ENCODE measurements around the gene FBXO11. TPM values are rescaled to one million over a fixed set of nuclear protein-coding genes. Genes with fewer than 3 reads are reported as not detected.

The FBXO11 gene
- total RNA-seq, 1 donor from 2014 or later = 71.3 TPM

GRCh38 chr2:47815764-47816163 is 90.5 kb downstream of the FBXO11 start:
- peaks cover 9% of the 10 kb centered on the region for H3K27me3 Mint-ChIP-seq (ENCODE audit: insufficient read depth, low read depth)
- peaks cover 3% of the 10 kb centered on the region for H4K20me1 ChIP-seq (ENCODE audit: low read depth)
- no peak for DNase-seq (ENCODE audit: low spot score)
- peaks cover 69% of the 10 kb centered on the region for H3K36me3 Mint-ChIP-seq
- H3K27me3 ChIP-seq = no peaks in the 10 kb centered on the region
- no peaks in the 10 kb centered on the region for H3K9me3 Mint-ChIP-seq
- H3K9ac ChIP-seq = no peak overlapping the region
- H3K4me3 ChIP-seq = no peak overlapping the region
- H3F3A ChIP-seq (ENCODE audit: low read depth) = peaks cover 39% of the 10 kb centered on the region
- no peak for TF ChIP-seq CTCF (IDR thresholded peaks at IDR 0.05)
- TF ChIP-seq EZH2phosphoT487 (IDR thresholded peaks at IDR 0.05) = no peak
- TF ChIP-seq EZH2 (IDR thresholded peaks at IDR 0.05) = no peak
- H3K79me2 ChIP-seq (ENCODE audit: low read depth) = no peaks in the 10 kb centered on the region
- no peak overlapping the region for H3K27ac ChIP-seq
- H3K27ac Mint-ChIP-seq = no peak overlapping the region
- H3K9me3 ChIP-seq (ENCODE audit: low read depth) = no peaks in the 10 kb centered on the region
- H3K4me1 ChIP-seq = no peaks in the 10 kb centered on the region
- no peak overlapping the region for H3K4me3 Mint-ChIP-seq
- no peak overlapping the region for H2AFZ ChIP-seq (replicated peaks)
- peaks cover 35% of the 10 kb centered on the region for H3K36me3 ChIP-seq
- H3K4me2 ChIP-seq = no peak overlapping the region
- H3K4me1 Mint-ChIP-seq = no peaks in the 10 kb centered on the region

- Histone ChIP-seq H4K20me1 (ENCODE audit: low read depth) (peaks cover 20% of the 10 kb centered on the region), H3K4me2 (no peak overlapping the region), H3K36me3 (peaks cover 30% of the 10 kb centered on the region), H3K27ac (no peak overlapping the region), H3K4me3 (no peak overlapping the region), H3K4me1 (no peaks in the 10 kb centered on the region), H3F3A (ENCODE audit: low read depth) (peaks cover 80% of the 10 kb centered on the region), H2AFZ (replicated peaks) (no peak overlapping the region), H3K27me3 (no peaks in the 10 kb centered on the region), H3K9ac (no peak overlapping the region), H3K79me2 (ENCODE audit: low read depth) (no peaks in the 10 kb centered on the region), H3K9me3 (ENCODE audit: low read depth) (no peaks in the 10 kb centered on the region)
- Mint-ChIP-seq H3K27me3 (ENCODE audit: insufficient read depth, low read depth) (peaks cover 7% of the 10 kb centered on the region), H3K9me3 (no peaks in the 10 kb centered on the region), H3K36me3 (peaks cover 45% of the 10 kb centered on the region), H3K4me3 (no peak overlapping the region), H3K4me1 (no peaks in the 10 kb centered on the region), H3K27ac (no peak overlapping the region)
- TF ChIP-seq CTCF (IDR thresholded peaks at IDR 0.05) = no peak
- no peak for TF ChIP-seq EZH2phosphoT487 (IDR thresholded peaks at IDR 0.05)
- TF ChIP-seq EZH2 (IDR thresholded peaks at IDR 0.05) = no peak
- no peak for DNase-seq (ENCODE audit: low spot score)
These were observed 94.6 kb downstream of the FBXO11 start for GRCh38 chr2:47811668-47812067.

- Histone ChIP-seq H3K4me1 (no peaks in the 10 kb centered on the region), H3K36me3 (peaks cover 38% of the 10 kb centered on the region), H3K4me2 (no peak overlapping the region), H3K9me3 (ENCODE audit: low read depth) (no peaks in the 10 kb centered on the region), H2AFZ (replicated peaks) (no peak overlapping the region), H3K4me3 (no peak overlapping the region), H3K27me3 (no peaks in the 10 kb centered on the region), H3K9ac (no peak overlapping the region), H3K27ac (no peak overlapping the region), H3F3A (ENCODE audit: low read depth) (peaks cover 88% of the 10 kb centered on the region), H4K20me1 (ENCODE audit: low read depth) (peaks cover 26% of the 10 kb centered on the region), H3K79me2 (ENCODE audit: low read depth) (no peaks in the 10 kb centered on the region)
- no peak overlapping the region for H3K4me3 Mint-ChIP-seq
- peaks cover 40% of the 10 kb centered on the region for H3K36me3 Mint-ChIP-seq
- peaks cover 3% of the 10 kb centered on the region for H3K27me3 Mint-ChIP-seq (ENCODE audit: insufficient read depth, low read depth)
- no peak for DNase-seq (ENCODE audit: low spot score)
- no peak overlapping the region for H3K27ac Mint-ChIP-seq
- no peak for TF ChIP-seq CTCF (IDR thresholded peaks at IDR 0.05)
- TF ChIP-seq EZH2phosphoT487 (IDR thresholded peaks at IDR 0.05) = no peak
- no peak for TF ChIP-seq EZH2 (IDR thresholded peaks at IDR 0.05)
- H3K9me3 Mint-ChIP-seq = no peaks in the 10 kb centered on the region
- H3K4me1 Mint-ChIP-seq = no peaks in the 10 kb centered on the region
These were observed 95.4 kb downstream of the FBXO11 start for GRCh38 chr2:47810850-47811249.
